Measurements from ENCODE around the gene BACH1.

DNA sequence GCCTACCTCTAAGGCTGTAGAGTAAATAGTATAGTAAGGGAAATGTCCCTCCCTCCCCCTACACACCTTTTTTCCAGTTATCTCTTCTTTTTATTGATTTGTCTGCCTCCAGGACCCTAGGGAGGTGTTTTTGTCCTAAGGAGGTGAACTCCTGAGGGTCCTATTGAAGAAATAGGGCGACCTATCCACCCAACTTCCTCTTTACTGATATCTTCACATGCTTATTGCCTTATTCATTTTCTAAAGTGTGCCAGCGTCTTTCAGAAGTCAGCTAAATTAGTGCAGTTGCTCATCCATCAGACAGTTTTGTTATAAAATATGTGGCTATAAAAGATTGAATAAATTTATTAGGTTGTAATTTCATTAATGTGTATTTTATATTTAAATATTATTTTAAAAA is 5.9 kb downstream of the BACH1 start:
- TF ChIP-seq, protein P1, sequence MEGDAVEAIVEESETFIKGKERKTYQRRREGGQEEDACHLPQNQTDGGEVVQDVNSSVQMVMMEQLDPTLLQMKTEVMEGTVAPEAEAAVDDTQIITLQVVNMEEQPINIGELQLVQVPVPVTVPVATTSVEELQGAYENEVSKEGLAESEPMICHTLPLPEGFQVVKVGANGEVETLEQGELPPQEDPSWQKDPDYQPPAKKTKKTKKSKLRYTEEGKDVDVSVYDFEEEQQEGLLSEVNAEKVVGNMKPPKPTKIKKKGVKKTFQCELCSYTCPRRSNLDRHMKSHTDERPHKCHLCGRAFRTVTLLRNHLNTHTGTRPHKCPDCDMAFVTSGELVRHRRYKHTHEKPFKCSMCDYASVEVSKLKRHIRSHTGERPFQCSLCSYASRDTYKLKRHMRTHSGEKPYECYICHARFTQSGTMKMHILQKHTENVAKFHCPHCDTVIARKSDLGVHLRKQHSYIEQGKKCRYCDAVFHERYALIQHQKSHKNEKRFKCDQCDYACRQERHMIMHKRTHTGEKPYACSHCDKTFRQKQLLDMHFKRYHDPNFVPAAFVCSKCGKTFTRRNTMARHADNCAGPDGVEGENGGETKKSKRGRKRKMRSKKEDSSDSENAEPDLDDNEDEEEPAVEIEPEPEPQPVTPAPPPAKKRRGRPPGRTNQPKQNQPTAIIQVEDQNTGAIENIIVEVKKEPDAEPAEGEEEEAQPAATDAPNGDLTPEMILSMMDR (IDR thresholded peaks at IDR 0.05; ENCODE audit: extremely low read depth in 1 of 2, insufficient read depth in 1 of 2, low read depth in 1 of 2, low read length in 2 of 2), result no peak
- no peak for TF ChIP-seq POLR2AphosphoS5 (IDR thresholded peaks at IDR 0.05; ENCODE audit: insufficient read depth, low read depth, low read length)
- no peak for TF ChIP-seq EZH2 (IDR thresholded peaks at IDR 0.05; ENCODE audit: borderline replicate concordance, low read depth, low read length, severe bottlenecking)
- TF ChIP-seq POLR2A (IDR thresholded peaks at IDR 0.05; ENCODE audit: low read depth, low read length), result no peak
- TF ChIP-seq MYC (IDR thresholded peaks at IDR 0.05; ENCODE audit: low read depth, low read length), result no peak
- TF ChIP-seq MAX (IDR thresholded peaks at IDR 0.05; ENCODE audit: insufficient read depth, insufficient read length), result no peak
- TF ChIP-seq JUN (IDR thresholded peaks at IDR 0.05; ENCODE audit: borderline replicate concordance, insufficient read depth, insufficient read length, low read depth), result no peak
- no peak for TF ChIP-seq FOS (IDR thresholded peaks at IDR 0.05; ENCODE audit: borderline replicate concordance, insufficient read depth, low read length)

Measured in endothelial cell of umbilical vein (primary cell).